GM19193 (cell line): ENCODE measurements around the gene CDH23.

ENCODE experiments used
- POLR2A ChIP-seq: IDR thresholded peaks from 4 replicates; pipeline ENCODE4 v1.6.1; 2011; ENCODE audit not compliant: insufficient read depth, insufficient read length; ENCODE audit errors: extremely low read depth

The CDH23 gene

DNA sequence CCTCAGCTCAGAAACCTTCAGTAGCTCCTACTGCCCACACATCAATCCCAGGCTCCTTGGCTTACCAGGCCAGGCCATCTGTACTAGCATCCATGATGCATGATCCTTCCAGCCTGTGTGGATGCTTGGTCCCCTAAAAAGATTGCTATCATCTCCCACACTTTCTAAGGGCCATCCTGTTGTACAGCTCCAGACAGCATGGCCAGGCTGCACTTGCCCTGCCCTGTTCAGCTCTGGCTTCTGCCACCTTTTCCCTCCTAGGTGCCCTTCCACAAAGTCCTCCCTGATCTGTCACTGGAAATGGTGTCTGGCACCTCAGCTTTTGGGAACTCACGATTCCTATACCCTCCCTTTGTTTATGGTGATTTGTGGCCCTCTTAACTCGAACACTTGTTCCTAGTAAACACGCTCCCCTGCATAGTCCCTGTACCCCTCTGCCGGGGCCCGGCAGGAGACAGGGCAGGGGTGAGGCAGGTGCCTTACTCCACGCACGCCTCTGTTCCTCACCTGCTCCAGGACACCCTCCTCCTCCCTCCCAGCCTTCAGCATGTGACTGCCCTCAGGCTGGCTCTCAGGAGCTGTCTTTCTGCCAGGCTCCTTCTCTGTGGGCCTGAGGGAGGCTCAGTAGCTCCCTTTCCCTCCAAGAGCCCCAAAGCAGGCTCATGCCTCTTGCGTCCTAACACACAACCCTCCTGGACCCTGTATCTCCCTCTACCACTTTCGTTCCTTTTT is 71.8 kb downstream of the CDH23 start:
- TF ChIP-seq POLR2A: no peak

DNA sequence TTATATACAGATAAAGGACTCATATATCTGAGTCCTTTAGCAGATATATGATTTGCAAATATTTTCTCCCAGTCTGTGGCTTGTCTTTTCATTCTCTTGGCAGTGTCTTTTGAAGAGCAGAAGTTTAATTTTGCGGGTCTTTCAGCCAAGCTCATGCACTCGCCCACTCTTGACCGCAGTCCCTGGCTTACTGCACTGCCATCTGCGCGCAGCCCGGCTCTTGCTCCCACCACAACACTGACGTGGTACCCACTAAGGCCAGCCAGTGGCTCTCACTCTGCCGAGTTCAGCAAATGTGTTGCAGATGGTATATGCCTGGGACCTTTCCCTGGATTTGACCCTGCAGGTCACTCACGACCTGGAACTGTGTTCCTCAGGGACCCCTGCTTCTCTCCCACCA is 74.3 kb downstream of the CDH23 start:
- no peak for TF ChIP-seq POLR2A

DNA sequence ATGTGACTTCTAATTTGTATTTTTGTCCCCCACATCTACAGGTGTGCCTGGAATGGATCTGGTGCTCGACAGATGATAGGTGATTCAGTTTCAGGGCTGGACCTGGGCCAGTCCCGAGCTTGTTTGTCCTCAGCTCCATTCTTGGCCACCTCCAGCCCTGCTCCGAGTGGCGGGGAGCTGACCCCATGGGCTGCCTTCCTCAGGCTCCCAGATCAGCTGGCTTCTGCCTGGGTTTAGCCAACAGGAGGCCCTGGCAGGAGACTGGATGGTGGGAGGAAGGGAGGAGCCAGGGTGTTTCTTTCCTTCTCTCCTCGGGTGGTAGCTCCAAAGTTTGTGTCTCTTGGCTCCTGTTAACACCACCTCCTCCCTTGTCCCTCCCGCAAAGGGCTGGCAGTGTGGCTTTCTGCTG is 75.2 kb downstream of the CDH23 start:
- no peak for TF ChIP-seq POLR2A

DNA sequence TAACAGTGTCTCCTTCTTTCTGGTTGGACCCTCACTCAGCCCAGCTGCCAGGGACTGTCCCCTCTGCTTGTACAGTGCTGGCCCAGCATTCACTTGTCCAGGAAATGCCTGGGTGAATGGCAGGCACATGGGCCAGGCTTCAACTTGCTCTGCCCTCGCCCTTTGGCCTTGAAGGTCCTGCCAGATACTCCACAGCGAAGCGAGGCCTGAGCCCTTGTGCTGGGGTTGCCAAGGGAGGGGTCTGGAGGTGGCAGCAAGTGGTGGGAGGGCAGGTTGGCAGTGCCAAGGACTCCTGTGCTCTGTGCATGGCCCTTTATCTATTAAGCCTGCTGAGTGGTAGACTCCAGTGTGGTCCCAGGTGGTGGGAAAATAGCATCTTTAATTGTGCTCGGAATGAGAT is 75.7 kb downstream of the CDH23 start:
- TF ChIP-seq POLR2A: no peak

DNA sequence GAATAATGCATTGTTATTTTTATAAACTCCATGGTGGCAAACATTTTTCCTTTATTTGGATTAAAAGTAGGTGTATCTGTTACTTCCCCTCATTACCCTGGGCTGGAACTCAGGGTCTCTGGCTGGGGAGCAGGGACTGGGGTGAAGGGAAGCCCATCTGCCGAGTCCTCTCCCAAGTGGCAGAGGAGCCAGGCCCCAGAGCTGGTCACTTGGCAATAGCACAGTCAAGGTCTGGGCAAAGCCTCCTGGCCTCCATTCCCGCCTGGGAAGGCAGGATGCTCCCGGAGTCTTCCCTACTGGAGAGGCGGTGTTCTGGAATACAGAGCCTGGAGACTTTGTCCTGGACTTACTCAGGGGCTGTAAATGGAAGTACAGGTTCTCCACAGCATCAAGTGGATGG is 76.2 kb downstream of the CDH23 start:
- TF ChIP-seq POLR2A: no peak

DNA sequence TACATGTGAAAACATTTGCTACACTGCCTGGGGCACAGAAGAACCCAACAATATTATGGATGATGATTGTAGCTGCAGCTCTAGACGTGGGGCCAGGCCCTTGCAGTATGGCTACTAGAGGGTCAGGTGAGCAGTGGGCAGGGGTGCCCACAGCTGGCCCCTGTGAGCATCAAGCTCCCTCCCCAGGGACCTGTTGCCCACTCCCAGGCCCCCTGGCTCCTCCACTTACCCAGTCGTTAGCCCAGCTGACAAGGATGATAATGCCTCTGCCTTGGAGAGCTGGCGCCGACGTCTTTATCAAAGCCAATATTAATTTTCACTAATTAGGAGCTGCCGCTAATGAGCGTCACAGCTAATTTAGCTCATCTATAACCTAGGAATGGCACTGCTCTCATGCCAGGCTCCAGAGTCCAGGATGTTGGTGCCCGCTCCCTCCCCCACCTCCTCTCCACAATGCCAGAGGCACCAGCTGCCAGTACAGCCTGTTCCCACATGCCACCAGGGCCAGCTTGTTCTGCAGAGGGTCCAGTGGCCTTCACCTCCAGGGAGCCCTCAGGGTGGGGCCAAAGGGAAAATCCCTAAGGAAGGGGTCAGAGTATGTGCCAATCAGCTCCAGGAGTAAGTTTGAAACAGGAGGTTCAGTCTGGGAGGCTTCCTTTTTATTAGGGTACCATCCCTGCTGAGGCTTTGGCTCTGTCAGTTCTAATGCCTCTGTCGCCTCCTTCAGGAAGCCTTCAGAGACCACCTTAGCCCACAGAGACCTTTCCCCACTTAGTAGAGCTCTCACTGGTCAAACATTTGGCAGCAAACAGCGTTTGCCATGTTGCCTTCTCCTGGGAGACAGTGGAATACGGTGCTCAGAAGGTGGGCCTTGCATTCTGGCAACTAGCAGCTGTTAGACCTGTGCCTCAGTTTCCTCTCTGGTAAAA is 77.2 kb downstream of the CDH23 start:
- no peak for TF ChIP-seq POLR2A

DNA sequence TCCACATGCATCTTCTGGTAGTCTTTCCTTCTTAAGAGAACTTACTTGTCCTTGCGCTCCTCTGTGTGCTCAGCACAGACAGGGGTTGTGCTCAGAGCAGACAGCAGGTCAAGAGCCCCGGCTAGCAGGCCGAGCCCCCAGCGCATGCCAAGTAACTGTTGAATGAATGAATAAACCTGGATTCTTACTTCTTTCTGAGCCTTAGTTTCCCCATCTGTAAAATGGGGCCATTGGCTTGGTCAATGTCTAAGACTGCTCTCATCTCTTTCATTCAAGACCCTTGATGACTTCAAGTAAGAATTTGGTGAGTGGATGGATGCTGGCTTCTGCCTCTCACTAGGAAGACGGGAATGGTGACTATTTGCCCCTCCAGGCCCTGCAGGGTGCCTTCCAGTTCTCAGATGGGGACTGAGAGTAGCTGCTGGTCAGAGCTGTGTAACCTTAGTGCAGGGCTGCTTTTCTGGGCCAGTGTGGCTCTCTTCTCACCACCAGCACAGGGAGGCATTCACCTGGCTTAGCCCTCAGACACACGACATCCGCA is 78.1 kb downstream of the CDH23 start:
- TF ChIP-seq POLR2A: no peak

DNA sequence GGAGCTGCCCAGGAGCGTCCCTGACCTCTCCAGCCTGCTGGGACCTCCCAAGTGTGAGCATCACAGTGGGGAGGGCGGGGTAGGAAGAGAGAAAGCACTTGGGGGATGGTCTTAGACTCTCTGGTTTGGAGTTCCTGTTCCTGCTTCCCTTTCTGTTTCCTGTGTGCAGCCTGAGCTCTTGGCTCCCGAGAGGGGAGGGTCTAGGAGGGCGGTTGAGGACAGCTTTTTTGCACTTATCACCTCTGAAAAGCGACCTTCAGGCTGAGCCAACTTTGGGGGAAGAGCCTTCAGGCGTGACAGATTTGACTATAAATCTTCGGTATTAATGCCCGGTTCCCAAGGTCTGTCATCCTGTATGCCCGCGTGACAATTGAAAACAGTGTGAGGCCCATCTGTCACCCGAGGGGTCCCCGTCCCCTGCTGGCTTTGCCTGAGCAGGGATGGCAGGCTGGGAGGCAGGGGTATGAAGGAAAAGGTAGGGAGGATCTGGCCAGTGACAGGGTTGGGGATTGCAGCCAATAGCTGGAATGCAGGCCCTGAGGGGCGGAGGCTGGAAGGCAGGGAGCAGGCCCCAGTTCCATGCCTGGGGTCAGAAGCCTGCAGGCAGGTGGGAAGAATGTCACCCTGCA is 78.6 kb downstream of the CDH23 start:
- no peak for TF ChIP-seq POLR2A

DNA sequence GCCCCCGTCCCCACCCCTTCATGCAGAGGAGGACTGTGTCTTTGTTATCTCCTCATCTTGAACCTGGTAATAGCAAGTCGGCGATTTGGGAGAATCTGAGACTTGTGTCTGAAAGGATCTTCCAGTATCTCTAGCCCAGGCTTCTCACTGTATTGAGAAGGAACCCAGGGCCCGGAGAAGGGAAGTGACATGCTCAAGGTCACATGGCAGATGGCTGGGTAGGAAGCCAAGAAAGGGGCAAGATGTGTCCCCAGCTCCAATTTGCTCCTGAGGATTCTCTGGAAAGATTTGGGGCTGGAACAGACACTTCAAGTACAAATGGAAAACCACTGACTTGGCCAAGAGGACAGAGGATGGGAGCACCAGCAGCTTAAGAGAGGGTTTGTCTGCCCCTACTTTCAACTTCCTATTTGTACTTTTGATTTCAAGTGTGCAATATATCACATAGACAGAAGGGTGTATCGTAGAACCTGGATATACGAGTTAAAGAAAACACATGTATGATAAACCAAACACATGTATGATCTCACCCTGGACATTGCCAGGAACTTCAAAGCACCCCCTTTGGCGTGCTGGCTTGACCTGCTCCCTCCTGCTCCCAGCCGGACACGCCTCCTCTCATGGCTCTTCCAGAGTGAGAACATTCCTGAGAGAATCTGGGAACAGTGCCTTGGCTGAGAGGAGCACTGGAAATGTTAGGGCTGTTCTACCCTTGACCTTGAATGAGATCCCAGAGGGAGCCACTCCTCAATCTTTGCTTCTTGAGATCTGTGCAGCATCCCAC is 79.7 kb downstream of the CDH23 start:
- TF ChIP-seq POLR2A: no peak

DNA sequence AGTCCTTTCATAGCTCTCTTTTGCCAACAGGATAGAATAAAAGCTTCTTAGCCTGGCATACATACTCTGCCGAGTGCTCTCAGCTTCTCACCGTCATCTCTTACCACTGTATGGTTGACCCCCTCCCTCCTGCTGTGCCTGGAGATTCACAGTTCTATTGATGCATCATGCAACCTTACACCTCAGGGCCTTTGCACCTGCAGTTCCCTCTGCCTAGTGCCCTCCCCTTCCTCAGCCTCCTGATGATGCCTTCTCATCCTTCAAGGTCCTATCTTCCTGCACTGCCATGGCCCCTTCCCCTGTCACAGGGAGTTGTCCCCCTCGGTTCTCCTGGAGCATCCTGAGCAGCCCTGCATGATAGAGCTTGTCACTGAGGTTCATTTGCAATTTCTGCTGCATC is 81.5 kb downstream of the CDH23 start:
- no peak for TF ChIP-seq POLR2A

DNA sequence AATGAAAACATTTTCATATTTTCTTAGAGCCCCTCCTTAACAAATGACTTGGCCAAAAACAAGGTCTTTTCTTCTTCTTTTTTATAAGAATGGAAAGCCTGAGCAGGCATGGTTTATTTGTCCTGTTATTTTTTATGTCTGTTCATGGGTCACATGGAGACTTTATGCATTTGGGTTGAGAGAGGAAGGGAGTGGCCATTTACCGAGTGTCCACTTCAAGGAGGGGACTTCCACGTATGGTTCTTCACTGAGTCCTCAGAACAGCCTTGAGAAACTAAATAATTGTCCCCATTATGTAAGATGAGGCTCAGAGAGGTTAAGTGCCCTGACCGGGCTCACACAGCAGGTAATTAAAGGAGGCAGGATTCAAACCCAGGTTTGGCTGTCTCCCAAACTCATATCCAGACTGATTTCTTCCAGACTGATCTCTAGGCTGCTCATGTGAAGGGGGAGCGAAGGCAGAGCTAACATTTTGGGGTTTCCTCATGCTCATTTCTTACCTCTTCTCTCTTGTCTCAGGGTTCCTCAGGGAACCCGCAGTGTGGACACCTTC is 82.2 kb downstream of the CDH23 start:
- TF ChIP-seq POLR2A: no peak

DNA sequence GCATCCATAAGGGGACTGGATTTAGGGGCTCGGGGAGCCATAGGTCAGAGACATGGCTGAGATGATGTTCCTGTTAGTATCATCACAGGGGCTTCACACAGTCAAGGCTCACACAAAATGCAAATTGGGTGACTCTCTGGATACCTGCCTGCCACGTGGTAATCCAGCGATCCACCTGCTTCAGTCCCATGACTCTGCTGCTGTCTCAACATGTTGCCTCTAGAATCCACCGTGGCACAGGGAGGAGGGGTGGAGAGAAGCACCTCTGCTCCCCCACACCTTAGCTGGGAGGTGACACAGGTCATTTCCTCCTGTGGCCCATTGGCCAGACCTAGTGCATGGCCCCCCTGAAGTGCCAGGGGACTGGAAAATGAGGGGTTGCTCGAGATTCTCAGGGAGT is 83.1 kb downstream of the CDH23 start:
- TF ChIP-seq POLR2A: no peak

DNA sequence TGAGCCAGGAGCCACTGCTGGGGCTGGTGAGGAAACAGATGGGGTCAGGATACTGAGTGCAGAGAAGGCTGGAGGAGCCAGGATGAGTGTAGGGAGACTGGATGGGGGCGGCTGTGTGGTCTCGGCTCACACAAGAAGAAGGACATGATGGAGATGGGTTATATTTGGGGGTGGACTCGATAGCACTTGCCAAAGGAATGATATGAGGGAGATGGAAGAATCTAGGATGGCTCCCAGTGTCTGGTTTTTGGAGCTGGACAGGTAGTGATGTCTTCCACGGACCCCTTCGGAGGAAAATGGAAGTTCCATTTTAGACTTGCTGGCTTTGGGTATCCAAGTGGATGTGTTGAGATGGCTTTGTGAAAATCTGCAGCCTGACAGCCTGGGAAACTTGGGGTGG is 83.9 kb downstream of the CDH23 start:
- no peak for TF ChIP-seq POLR2A

DNA sequence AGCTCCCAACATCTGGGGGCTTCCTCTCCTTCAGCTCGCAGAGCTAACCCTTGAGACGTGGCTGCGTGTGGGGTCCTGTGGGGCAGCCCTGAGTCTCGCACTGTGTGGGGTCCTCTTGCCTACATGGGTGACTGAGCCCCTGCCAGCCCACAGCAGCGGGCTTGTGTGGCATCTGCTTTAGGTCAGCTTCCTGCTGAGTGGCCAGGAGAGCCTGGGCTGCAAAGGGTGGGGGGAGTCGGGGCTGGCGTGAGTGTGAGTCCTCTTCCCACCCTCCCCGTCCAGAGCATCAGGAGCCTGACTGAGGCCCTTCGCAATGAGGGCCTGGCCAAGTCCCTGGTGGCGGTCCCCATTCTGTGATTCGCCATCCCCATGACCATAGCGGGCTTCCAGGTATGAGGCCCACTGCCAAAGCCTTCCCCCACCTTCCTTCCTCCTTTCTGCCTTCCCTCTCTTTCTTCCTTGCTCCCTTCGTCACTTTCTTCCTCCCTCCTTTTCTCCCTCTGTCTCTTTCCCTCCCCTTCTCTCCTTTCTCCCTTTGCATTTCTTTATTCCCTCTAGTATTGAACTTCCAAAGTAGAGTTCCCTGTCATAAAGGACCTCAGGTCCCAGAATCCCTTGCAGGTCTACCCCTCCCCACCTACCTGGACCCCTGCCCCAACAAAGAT is 85.2 kb downstream of the CDH23 start:
- TF ChIP-seq POLR2A: no peak
